ENCODE results near the gene PDHB.

- no peak for TF ChIP-seq CTCF (IDR thresholded peaks at IDR 0.05)
- TF ChIP-seq POLR2A (IDR thresholded peaks at IDR 0.05), result no peak
These were observed 17.4 kb downstream of the PDHB start for GRCh38 chr3:58416191-58416590.
